ENCODE measurements around the gene NAT8L. TPM values are rescaled to one million over a fixed set of nuclear protein-coding genes. Genes with fewer than 3 reads are reported as not detected.
A peak's percentile ranks its signal among the peaks of the same experiment; 100 is the strongest.

The NAT8L gene
- total and polyA plus RNA-seq, 2 of the 13 experiments (the other 11 are each of a cell fraction or from before 2014, with no cell fraction given): 2.2 to 3.3 TPM

GRCh38 chr4:2076908-2077536, 17.9 kb downstream of the NAT8L start:
- POLR2A ChIA-PET: no interaction called here
- Histone ChIP-seq H3K79me2 (ENCODE audit: insufficient read depth, low read length) (no peaks in the 10 kb centered on the region), H3K4me3 (replicated peaks in 1 of 3; ENCODE audit: insufficient read depth in 1 of 3, low read depth in 2 of 3, low read length in 3 of 3) (peak overlapping the region in 1 of 3 experiments; percentile 61; a peak in 2 of 6 replicates), H3K9ac (ENCODE audit: insufficient read depth, low read depth, low read length) (no peak overlapping the region; the same call in 1 of the 2 replicates), H3K4me2 (ENCODE audit: low read depth, low read length) (peak overlapping the region; percentile 75), H3K9me3 (ENCODE audit: low read length) (no peaks in the 10 kb centered on the region), H3K4me1 (ENCODE audit: insufficient read depth, low read length) (peaks cover 74% of the 10 kb centered on the region), H3K27me3 (ENCODE audit: control insufficient read depth in 1 of 2, insufficient read depth in 2 of 2, low read length in 2 of 2) (peaks cover 2 to 5% of the 10 kb centered on the region in 2 experiments; a peak in 2 of 5 replicates), H3K27ac (ENCODE audit: extremely low read length, insufficient read depth, low read length) (peak overlapping the region; percentile 55), H4K20me1 (ENCODE audit: insufficient read depth, low read length) (no peaks in the 10 kb centered on the region), H2AFZ (ENCODE audit: low read length) (no peak overlapping the region), H3K36me3 (replicated peaks in 1 of 2; ENCODE audit: control insufficient read depth in 1 of 2, insufficient read depth in 2 of 2, low read length in 2 of 2) (no peaks in the 10 kb centered on the region)
- CTCF ChIA-PET (ENCODE audit: low intra/inter-chr PET ratio, low total read pairs): no interaction called here
- WGBS (ENCODE audit: low lambda C conversion rate): 14% methylated on average over 8 of the region's 9 CpGs
- FAIRE-seq (peak; percentile 96), ATAC-seq (peak; percentile 74), DNase-seq (ENCODE audit: low spot score) (peak; percentile 74)
- in situ Hi-C loops (cut with HindIII; ENCODE audit: extremely low pct_ligation_motif_present, low pct_unique_long_range_greater_than_20kb) (no loop called here), intact Hi-C loops (cut with micrococcal nuclease; ENCODE audit: unreplicated experiment) (no loop called here)
- BruUV-seq (replicated peaks): no TSS peak
- TF ChIP-seq, protein P1, sequence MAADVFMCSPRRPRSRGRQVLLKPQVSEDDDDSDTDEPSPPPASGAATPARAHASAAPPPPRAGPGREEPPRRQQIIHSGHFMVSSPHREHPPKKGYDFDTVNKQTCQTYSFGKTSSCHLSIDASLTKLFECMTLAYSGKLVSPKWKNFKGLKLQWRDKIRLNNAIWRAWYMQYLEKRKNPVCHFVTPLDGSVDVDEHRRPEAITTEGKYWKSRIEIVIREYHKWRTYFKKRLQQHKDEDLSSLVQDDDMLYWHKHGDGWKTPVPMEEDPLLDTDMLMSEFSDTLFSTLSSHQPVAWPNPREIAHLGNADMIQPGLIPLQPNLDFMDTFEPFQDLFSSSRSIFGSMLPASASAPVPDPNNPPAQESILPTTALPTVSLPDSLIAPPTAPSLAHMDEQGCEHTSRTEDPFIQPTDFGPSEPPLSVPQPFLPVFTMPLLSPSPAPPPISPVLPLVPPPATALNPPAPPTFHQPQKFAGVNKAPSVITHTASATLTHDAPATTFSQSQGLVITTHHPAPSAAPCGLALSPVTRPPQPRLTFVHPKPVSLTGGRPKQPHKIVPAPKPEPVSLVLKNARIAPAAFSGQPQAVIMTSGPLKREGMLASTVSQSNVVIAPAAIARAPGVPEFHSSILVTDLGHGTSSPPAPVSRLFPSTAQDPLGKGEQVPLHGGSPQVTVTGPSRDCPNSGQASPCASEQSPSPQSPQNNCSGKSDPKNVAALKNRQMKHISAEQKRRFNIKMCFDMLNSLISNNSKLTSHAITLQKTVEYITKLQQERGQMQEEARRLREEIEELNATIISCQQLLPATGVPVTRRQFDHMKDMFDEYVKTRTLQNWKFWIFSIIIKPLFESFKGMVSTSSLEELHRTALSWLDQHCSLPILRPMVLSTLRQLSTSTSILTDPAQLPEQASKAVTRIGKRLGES (CRISPR knock-in tag; IDR thresholded peaks at IDR 0.05; ENCODE audit: borderline replicate concordance): no peak
- TF ChIP-seq FOXK1 (CRISPR knock-in tag; IDR thresholded peaks at IDR 0.05; ENCODE audit: borderline replicate concordance, low read depth) (no peak), ZNF138 (CRISPR knock-in tag; IDR thresholded peaks at IDR 0.05; ENCODE audit: low read depth) (no peak), THAP8 (CRISPR knock-in tag; IDR thresholded peaks at IDR 0.05; ENCODE audit: borderline replicate concordance) (no peak), KLF12 (CRISPR knock-in tag; IDR thresholded peaks at IDR 0.05; ENCODE audit: borderline replicate concordance) (no peak), ATAD3A (CRISPR knock-in tag; IDR thresholded peaks at IDR 0.05) (no peak), KDM1A (CRISPR knock-in tag; IDR thresholded peaks at IDR 0.05) (peak; percentile 90), SSRP1 (CRISPR knock-in tag; IDR thresholded peaks at IDR 0.05) (no peak), ZNF839 (CRISPR knock-in tag; IDR thresholded peaks at IDR 0.05; ENCODE audit: borderline replicate concordance) (no peak), ZNF552 (CRISPR knock-in tag; IDR thresholded peaks at IDR 0.05; ENCODE audit: borderline replicate concordance) (no peak)
- TF ChIP-seq, protein P2, sequence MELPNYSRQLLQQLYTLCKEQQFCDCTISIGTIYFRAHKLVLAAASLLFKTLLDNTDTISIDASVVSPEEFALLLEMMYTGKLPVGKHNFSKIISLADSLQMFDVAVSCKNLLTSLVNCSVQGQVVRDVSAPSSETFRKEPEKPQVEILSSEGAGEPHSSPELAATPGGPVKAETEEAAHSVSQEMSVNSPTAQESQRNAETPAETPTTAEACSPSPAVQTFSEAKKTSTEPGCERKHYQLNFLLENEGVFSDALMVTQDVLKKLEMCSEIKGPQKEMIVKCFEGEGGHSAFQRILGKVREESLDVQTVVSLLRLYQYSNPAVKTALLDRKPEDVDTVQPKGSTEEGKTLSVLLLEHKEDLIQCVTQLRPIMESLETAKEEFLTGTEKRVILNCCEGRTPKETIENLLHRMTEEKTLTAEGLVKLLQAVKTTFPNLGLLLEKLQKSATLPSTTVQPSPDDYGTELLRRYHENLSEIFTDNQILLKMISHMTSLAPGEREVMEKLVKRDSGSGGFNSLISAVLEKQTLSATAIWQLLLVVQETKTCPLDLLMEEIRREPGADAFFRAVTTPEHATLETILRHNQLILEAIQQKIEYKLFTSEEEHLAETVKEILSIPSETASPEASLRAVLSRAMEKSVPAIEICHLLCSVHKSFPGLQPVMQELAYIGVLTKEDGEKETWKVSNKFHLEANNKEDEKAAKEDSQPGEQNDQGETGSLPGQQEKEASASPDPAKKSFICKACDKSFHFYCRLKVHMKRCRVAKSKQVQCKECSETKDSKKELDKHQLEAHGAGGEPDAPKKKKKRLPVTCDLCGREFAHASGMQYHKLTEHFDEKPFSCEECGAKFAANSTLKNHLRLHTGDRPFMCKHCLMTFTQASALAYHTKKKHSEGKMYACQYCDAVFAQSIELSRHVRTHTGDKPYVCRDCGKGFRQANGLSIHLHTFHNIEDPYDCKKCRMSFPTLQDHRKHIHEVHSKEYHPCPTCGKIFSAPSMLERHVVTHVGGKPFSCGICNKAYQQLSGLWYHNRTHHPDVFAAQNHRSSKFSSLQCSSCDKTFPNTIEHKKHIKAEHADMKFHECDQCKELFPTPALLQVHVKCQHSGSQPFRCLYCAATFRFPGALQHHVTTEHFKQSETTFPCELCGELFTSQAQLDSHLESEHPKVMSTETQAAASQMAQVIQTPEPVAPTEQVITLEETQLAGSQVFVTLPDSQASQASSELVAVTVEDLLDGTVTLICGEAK (IDR thresholded peaks at IDR 0.05): no peak
- TF ChIP-seq, protein P2 (CRISPR knock-in tag; IDR thresholded peaks at IDR 0.05): no peak
